Measurements from ENCODE around the gene RAG2.

- TF ChIP-seq, protein P1, sequence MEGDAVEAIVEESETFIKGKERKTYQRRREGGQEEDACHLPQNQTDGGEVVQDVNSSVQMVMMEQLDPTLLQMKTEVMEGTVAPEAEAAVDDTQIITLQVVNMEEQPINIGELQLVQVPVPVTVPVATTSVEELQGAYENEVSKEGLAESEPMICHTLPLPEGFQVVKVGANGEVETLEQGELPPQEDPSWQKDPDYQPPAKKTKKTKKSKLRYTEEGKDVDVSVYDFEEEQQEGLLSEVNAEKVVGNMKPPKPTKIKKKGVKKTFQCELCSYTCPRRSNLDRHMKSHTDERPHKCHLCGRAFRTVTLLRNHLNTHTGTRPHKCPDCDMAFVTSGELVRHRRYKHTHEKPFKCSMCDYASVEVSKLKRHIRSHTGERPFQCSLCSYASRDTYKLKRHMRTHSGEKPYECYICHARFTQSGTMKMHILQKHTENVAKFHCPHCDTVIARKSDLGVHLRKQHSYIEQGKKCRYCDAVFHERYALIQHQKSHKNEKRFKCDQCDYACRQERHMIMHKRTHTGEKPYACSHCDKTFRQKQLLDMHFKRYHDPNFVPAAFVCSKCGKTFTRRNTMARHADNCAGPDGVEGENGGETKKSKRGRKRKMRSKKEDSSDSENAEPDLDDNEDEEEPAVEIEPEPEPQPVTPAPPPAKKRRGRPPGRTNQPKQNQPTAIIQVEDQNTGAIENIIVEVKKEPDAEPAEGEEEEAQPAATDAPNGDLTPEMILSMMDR (IDR thresholded peaks at IDR 0.05): no peak
- no peak for TF ChIP-seq ZFX (IDR thresholded peaks at IDR 0.05; ENCODE audit: borderline replicate concordance)
Observed at GRCh38 chr11:36635066-36635862, 37.2 kb upstream of the RAG2 start.
